Skeletal muscle satellite cell (primary cell): ENCODE data around the gene ZNF322. TPM values are rescaled to one million over a fixed set of nuclear protein-coding genes. Genes with fewer than 3 reads are reported as not detected.
"Not testable (repeated sequence)": the region's sequence is repeated elsewhere in the genome, so short reads cannot be mapped to it uniquely, and the experiment has no call there.

Experiments used
- H3K27me3 ChIP-seq: 2 replicates; pipeline ENCODE4 v1.7.0; 2013; ENCODE audit warnings: low read length; ENCODE audit not compliant: control insufficient read depth, insufficient read depth
- H3K36me3 ChIP-seq: 2 replicates; pipeline ENCODE4 v1.7.0; 2013; ENCODE audit warnings: mild to moderate bottlenecking, control low read depth, low read length; ENCODE audit not compliant: insufficient read depth
- H3K4me1 ChIP-seq: 2 replicates; pipeline ENCODE4 v1.7.0; 2013; ENCODE audit warnings: low read length; ENCODE audit not compliant: control insufficient read depth, insufficient read depth
- H3K4me2 ChIP-seq: 2 replicates; pipeline ENCODE4 v1.7.0; 2013; ENCODE audit warnings: mild to moderate bottlenecking, low read length
- H3K4me3 ChIP-seq: 2 replicates; pipeline ENCODE4 v1.7.0; 2013; ENCODE audit warnings: low read length
- H3K9ac ChIP-seq: 2 replicates; pipeline ENCODE4 v1.7.0; 2013; ENCODE audit warnings: mild to moderate bottlenecking, low read depth, low read length, moderate library complexity
- H3K9me3 ChIP-seq: replicated peaks from 2 replicates; pipeline ENCODE4 v1.7.0; 2013; ENCODE audit warnings: mild to moderate bottlenecking, control low read depth, low read length
- total RNA-seq: library from RNA; depleted of rRNA; stranded (reverse); fragments of >200 nt; gene quantifications from 2 replicates; pipeline ENCODE4 v1.2.3, GENCODE V29; 2012; rRNA removed

Gene ZNF322
- total RNA-seq: 10.0 and 12.4 TPM in 2 replicates

GRCh38 chr6:26659042-26659999, at the start of gene ZNF322:
TSS of gene ZNF322 (minus strand) at chr6:26659746. CDS start at chr6:26638553, 21,193 bp downstream.
- peak within 1 kb of the TSS; percentile 84 for H3K4me2 ChIP-seq
- no peaks in the 10 kb centered on the region for H3K9me3 ChIP-seq
- H3K4me1 ChIP-seq: peaks cover 12% of the 10 kb centered on the region
- H3K9ac ChIP-seq: peak within 1 kb of the TSS; percentile 95
- H3K27me3 ChIP-seq: peaks cover 15% of the 10 kb centered on the region
- H3K4me3 ChIP-seq: peak within 1 kb of the TSS; percentile 73
- H3K36me3 ChIP-seq: peaks cover 8% of the 10 kb centered on the region

- H3K4me2 ChIP-seq, H3K27me3 ChIP-seq, H3K9ac ChIP-seq, H3K4me1 ChIP-seq, H3K9me3 ChIP-seq, H3K4me3 ChIP-seq, H3K36me3 ChIP-seq: not testable (repeated sequence)
Observed at GRCh38 chr6:26705780-26706179, 46.2 kb upstream of the ZNF322 start.

- H3K27me3 ChIP-seq, H3K36me3 ChIP-seq, H3K4me3 ChIP-seq, H3K9ac ChIP-seq, H3K9me3 ChIP-seq, H3K4me1 ChIP-seq, H3K4me2 ChIP-seq: not testable (repeated sequence)
Observed at GRCh38 chr6:26705352-26705751, 45.8 kb upstream of the ZNF322 start.

GRCh38 chr6:26701023-26701747, 41.6 kb upstream of the ZNF322 start:
- H3K9ac ChIP-seq, H3K27me3 ChIP-seq, H3K4me3 ChIP-seq, H3K36me3 ChIP-seq, H3K9me3 ChIP-seq, H3K4me1 ChIP-seq, H3K4me2 ChIP-seq: not testable (repeated sequence)

- H3K4me3 ChIP-seq, H3K4me2 ChIP-seq, H3K9me3 ChIP-seq, H3K36me3 ChIP-seq, H3K27me3 ChIP-seq, H3K9ac ChIP-seq, H3K4me1 ChIP-seq: not testable (repeated sequence)
Observed at GRCh38 chr6:26697496-26697895, 38.0 kb upstream of the ZNF322 start.

GRCh38 chr6:26689324-26689947, 29.9 kb upstream of the ZNF322 start:
- not testable (repeated sequence) for H3K36me3 ChIP-seq, H3K27me3 ChIP-seq, H3K4me2 ChIP-seq, H3K4me3 ChIP-seq, H3K9ac ChIP-seq, H3K4me1 ChIP-seq, H3K9me3 ChIP-seq

GRCh38 chr6:26682435-26683042, 23.0 kb upstream of the ZNF322 start:
- H3K27me3 ChIP-seq, H3K9me3 ChIP-seq, H3K4me3 ChIP-seq, H3K9ac ChIP-seq, H3K36me3 ChIP-seq, H3K4me2 ChIP-seq, H3K4me1 ChIP-seq: not testable (repeated sequence)

- not testable (repeated sequence) for H3K36me3 ChIP-seq, H3K9ac ChIP-seq, H3K9me3 ChIP-seq
Observed at GRCh38 chr6:26673287-26673686, 13.7 kb upstream of the ZNF322 start.

GRCh38 chr6:26670558-26670957, 11.0 kb upstream of the ZNF322 start:
- H3K9me3 ChIP-seq, H3K36me3 ChIP-seq, H3K27me3 ChIP-seq, H3K4me3 ChIP-seq, H3K4me1 ChIP-seq, H3K9ac ChIP-seq, H3K4me2 ChIP-seq: not testable (repeated sequence)

More at GRCh38 chr6:26673287-26673686, 13.7 kb upstream of the ZNF322 start:
- H3K4me2 ChIP-seq, H3K27me3 ChIP-seq, H3K4me1 ChIP-seq, H3K4me3 ChIP-seq: not testable (repeated sequence)

GRCh38 chr6:26670003-26670402, 10.5 kb upstream of the ZNF322 start:
- H3K4me3 ChIP-seq, H3K27me3 ChIP-seq, H3K4me2 ChIP-seq, H3K9ac ChIP-seq, H3K36me3 ChIP-seq, H3K4me1 ChIP-seq, H3K9me3 ChIP-seq: not testable (repeated sequence)

GRCh38 chr6:26660000-26660361, 435 bp upstream of the ZNF322 start:
- peaks cover 15% of the 10 kb centered on the region for H3K27me3 ChIP-seq
- peak overlapping the region; percentile 84 for H3K4me2 ChIP-seq
- H3K4me3 ChIP-seq: peak overlapping the region; percentile 73
- H3K4me1 ChIP-seq: peaks cover 12% of the 10 kb centered on the region
- no peaks in the 10 kb centered on the region for H3K9me3 ChIP-seq
- H3K9ac ChIP-seq: peak overlapping the region; percentile 95
- H3K36me3 ChIP-seq: peaks cover 4% of the 10 kb centered on the region
